ENCODE data around the gene MCM6.

GRCh38 chr2:135914485-135914884 is 38.2 kb upstream of the MCM6 start:
- TF ChIP-seq EZH2 (IDR thresholded peaks at IDR 0.05; ENCODE audit: insufficient read depth, poor library complexity, severe bottlenecking) (no peak), EZH2phosphoT487 (IDR thresholded peaks at IDR 0.05; ENCODE audit: insufficient read depth, low read depth) (no peak)
